A673 (cell line): ENCODE results near the gene ZNF384. TPM values are rescaled to one million over a fixed set of nuclear protein-coding genes. Genes with fewer than 3 reads are reported as not detected.
A peak's percentile ranks its signal among the peaks of the same experiment; 100 is the strongest.

Source experiments
- BruUV-seq: library from RNA; stranded (reverse); fragments of 400-500 nt; replicated peaks from 2 replicates; lab custom pipeline; 2021; lab: Mats Ljungman, UMichigan
- CTCF ChIA-PET: fragments of 300-600 bp; sonication (Branson Sonifier 250); formaldehyde crosslinking; loops from one replicate; lab custom pipeline; 2022; ENCODE audit warnings: antibody characterized with exemption; lab: Charles Lee
- POLR2A ChIA-PET: fragments of 300-600 bp; sonication (Branson Sonifier 250); formaldehyde crosslinking; loops from one replicate; lab custom pipeline; 2022; ENCODE audit warnings: antibody characterized with exemption; ENCODE audit not compliant: low non-redundant PET; lab: Charles Lee
- DNase-seq: peaks from one replicate; pipeline ENCODE4 v3.0.0-alpha.2; 2015; ENCODE audit warnings: low spot score
- H3K27ac ChIP-seq: fragments of 200-600 bp; sonication (generic); 2 replicates; pipeline ENCODE4 v1.5.1; 2016; ENCODE audit warnings: mixed run types, low read depth, mild to moderate bottlenecking, mixed read lengths, antibody characterized with exemption, low read length; ENCODE audit not compliant: poor library complexity, severe bottlenecking
- H3K27me3 ChIP-seq: fragments of 200-600 bp; sonication (generic); replicated peaks from 2 replicates; pipeline ENCODE4 v1.6.1; 2017; ENCODE audit warnings: mixed run types, low read depth, mild to moderate bottlenecking, mixed read lengths, antibody characterized with exemption, low read length; ENCODE audit not compliant: insufficient read depth, poor library complexity
- H3K36me3 ChIP-seq: fragments of 200-600 bp; sonication (generic); 2 replicates; pipeline ENCODE4 v1.6.1; 2016; ENCODE audit warnings: mixed run types, mild to moderate bottlenecking, mixed read lengths, antibody characterized with exemption, low read length; ENCODE audit not compliant: insufficient read depth, poor library complexity, severe bottlenecking
- H3K4me1 ChIP-seq: fragments of 200-600 bp; sonication (generic); 2 replicates; pipeline ENCODE4 v1.6.1; 2017; ENCODE audit warnings: mixed run types, mild to moderate bottlenecking, mixed read lengths, antibody characterized with exemption, low read length; ENCODE audit not compliant: insufficient read depth, poor library complexity, severe bottlenecking
- H3K4me3 ChIP-seq: fragments of 200-600 bp; sonication (generic); 2 replicates; pipeline ENCODE4 v1.5.1; 2016; ENCODE audit warnings: low read depth, mixed run types, mild to moderate bottlenecking, mixed read lengths, low read length; ENCODE audit not compliant: poor library complexity, severe bottlenecking
- H3K9me3 ChIP-seq: fragments of 200-600 bp; sonication (generic); 2 replicates; pipeline ENCODE4 v1.6.1; 2016; ENCODE audit warnings: mixed run types, low read depth, mild to moderate bottlenecking, mixed read lengths, antibody characterized with exemption, low read length; ENCODE audit not compliant: poor library complexity, severe bottlenecking
- CTCF ChIP-seq: fragments of 300-800, 200-600 bp; sonication (generic); conservative IDR thresholded peaks from 2 replicates; pipeline ENCODE4 v1.5.1; 2017; ENCODE audit warnings: low read depth, mild to moderate bottlenecking, antibody characterized with exemption, low read length, moderate library complexity, mixed read lengths
- EZH2 ChIP-seq: fragments of 200-600 bp; sonication (generic); IDR thresholded peaks from 2 replicates; pipeline ENCODE4 v1.6.1; 2017; ENCODE audit warnings: borderline replicate concordance, low read depth, mild to moderate bottlenecking, mixed read lengths, antibody characterized with exemption, low read length; ENCODE audit not compliant: poor library complexity, severe bottlenecking
- intact Hi-C: fragments of 100-400 bp; cut with micrococcal nuclease; formaldehyde crosslinking; loops from one replicate; pipeline ENCODE4 v1.10.0; 2022; ENCODE audit not compliant: unreplicated experiment
- total RNA-seq: library from RNA; stranded (reverse); gene quantifications from 2 replicates; pipeline ENCODE4 v1.2.3, GENCODE V29; 2021

Gene ZNF384
- total RNA-seq, 1 experiment from 2014 or later, result 92.5 TPM

GRCh38 chr12:6664902-6665301, 24.3 kb downstream of the ZNF384 start:
- BruUV-seq, result no TSS peak
- ChIA-PET CTCF (interaction anchor here (0.7 to 0.9 kb wide), 2 partner anchors 24 to 157 kb away, joined by 4 to 5 read pairs; partner anchors contain the start of genes GPR162 and ZNF384), POLR2A (interaction anchor here (0.6 to 0.7 kb wide), 2 partner anchors 56 to 208 kb away, joined by 3 to 10 read pairs; partner anchors contain the start of gene SPSB2)
- intact Hi-C loops, result no loop called here
- no peak for TF ChIP-seq EZH2
- DNase-seq, result no peak
- Histone ChIP-seq H3K4me1 (peaks cover 11% of the 10 kb centered on the region), H3K27ac (no peak overlapping the region), H3K4me3 (no peak overlapping the region), H3K9me3 (no peaks in the 10 kb centered on the region), H3K36me3 (peaks cover 31% of the 10 kb centered on the region), H3K27me3 (no peaks in the 10 kb centered on the region)

- Histone ChIP-seq H3K4me1 (peaks cover 11% of the 10 kb centered on the region), H3K9me3 (no peaks in the 10 kb centered on the region), H3K27me3 (no peaks in the 10 kb centered on the region), H3K27ac (peak within 1 kb of the TSS; percentile 94), H3K36me3 (peaks cover 14% of the 10 kb centered on the region), H3K4me3 (peak within 1 kb of the TSS; percentile 88)
- DNase-seq, result peak; percentile 100
- TSS peak; percentile 99 for BruUV-seq
- TF ChIP-seq EZH2 (no peak), CTCF (no peak)
- ChIA-PET CTCF (no interaction called here), POLR2A (interaction anchor here (0.7 kb wide), 1 partner anchor 21 kb away, joined by 6 read pairs; no protein-coding TSS in a partner anchor)
- intact Hi-C loops, result loop anchor here (1.0 kb wide), 1 partner anchor 26 kb away; the partner anchor contains the start of gene ZNF384
Measured at GRCh38 chr12:6662906-6663742, 26.1 kb downstream of the ZNF384 start, which contains the start of gene ING4. TSS of gene ING4 (minus strand) at chr12:6663119. CDS start at chr12:6663101, 18 bp downstream.

DNA sequence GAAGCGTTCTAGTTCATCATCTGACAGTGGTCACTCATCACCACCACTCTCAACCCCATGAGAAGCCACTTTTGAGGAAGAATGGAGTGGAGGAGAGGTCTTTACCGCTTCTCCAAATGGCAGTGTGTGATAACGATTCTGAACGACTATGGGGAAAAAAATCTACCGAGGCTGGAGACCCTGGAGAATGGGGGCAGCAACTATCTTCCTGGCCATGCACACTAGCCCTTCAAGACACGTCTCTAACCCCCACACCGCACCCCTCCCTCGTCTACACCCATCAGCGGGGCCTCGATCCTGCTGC, 26.6 kb downstream of the ZNF384 start:
- Histone ChIP-seq H3K4me3 (peak overlapping the region; percentile 88), H3K36me3 (peaks cover 9% of the 10 kb centered on the region), H3K9me3 (no peaks in the 10 kb centered on the region), H3K27me3 (no peaks in the 10 kb centered on the region), H3K27ac (peak overlapping the region; percentile 94), H3K4me1 (peaks cover 11% of the 10 kb centered on the region)
- intact Hi-C loops, result no loop called here
- ChIA-PET CTCF (no interaction called here), POLR2A (no interaction called here)
- no peak for DNase-seq
- no peak for TF ChIP-seq EZH2
- no peak for TF ChIP-seq CTCF
- TSS peak; percentile 63 for BruUV-seq
